Measurements from ENCODE around the gene SLC25A29.

DNA sequence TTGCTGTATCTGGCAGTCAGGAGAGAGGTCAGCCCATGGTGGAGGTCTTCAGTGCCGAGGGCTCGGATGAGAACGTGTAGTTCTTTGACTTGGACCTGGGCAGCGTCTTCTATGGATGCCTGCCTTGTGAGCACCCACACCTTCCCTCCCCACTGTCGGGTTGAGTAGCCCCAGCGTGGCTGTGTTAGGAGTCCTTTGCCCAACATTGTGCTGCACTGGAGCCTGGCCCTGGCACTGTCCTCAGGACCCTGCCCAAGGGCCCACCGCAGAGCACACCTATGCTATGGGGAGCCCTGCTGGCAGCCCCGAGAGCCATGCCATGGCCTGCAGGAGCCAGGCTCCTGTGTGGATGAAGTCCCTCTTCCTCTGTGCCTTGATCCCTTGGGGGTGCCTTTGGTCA, 26.7 kb downstream of the SLC25A29 start:
- TF ChIP-seq, protein P1, sequence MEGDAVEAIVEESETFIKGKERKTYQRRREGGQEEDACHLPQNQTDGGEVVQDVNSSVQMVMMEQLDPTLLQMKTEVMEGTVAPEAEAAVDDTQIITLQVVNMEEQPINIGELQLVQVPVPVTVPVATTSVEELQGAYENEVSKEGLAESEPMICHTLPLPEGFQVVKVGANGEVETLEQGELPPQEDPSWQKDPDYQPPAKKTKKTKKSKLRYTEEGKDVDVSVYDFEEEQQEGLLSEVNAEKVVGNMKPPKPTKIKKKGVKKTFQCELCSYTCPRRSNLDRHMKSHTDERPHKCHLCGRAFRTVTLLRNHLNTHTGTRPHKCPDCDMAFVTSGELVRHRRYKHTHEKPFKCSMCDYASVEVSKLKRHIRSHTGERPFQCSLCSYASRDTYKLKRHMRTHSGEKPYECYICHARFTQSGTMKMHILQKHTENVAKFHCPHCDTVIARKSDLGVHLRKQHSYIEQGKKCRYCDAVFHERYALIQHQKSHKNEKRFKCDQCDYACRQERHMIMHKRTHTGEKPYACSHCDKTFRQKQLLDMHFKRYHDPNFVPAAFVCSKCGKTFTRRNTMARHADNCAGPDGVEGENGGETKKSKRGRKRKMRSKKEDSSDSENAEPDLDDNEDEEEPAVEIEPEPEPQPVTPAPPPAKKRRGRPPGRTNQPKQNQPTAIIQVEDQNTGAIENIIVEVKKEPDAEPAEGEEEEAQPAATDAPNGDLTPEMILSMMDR (conservative IDR thresholded peaks at IDR 0.05 in 1 of 2, IDR thresholded peaks at IDR 0.05 in 1 of 2; ENCODE audit: low read depth in 1 of 2, low read length in 2 of 2), result no peak
- TF ChIP-seq EZH2 (IDR thresholded peaks at IDR 0.05; ENCODE audit: low read length, missing control alignments), result no peak
